ENCODE data around the gene GABBR2. TPM values are rescaled to one million over a fixed set of nuclear protein-coding genes. Genes with fewer than 3 reads are reported as not detected.

Gene GABBR2
- total and polyA plus RNA-seq, 2 of the 8 experiments (the other 6 are each of a cell fraction or from before 2014, with no cell fraction given): 0.50 to 1.2 TPM

- no peak for TF ChIP-seq JUN (IDR thresholded peaks at IDR 0.05; ENCODE audit: low read depth, low read length)
- TF ChIP-seq SIN3A (conservative IDR thresholded peaks at IDR 0.05 in 1 of 2, IDR thresholded peaks at IDR 0.05 in 1 of 2; ENCODE audit: low read depth in 1 of 2, low read length in 2 of 2): no peak
- no peak for TF ChIP-seq SP2 (IDR thresholded peaks at IDR 0.05; ENCODE audit: low read length)
- TF ChIP-seq ZNF274 (IDR thresholded peaks at IDR 0.05; ENCODE audit: borderline replicate concordance, extremely low read depth, low read length): no peak
- no peak for TF ChIP-seq BACH1 (IDR thresholded peaks at IDR 0.05; ENCODE audit: low read length)
- no peak for TF ChIP-seq USF2 (IDR thresholded peaks at IDR 0.05; ENCODE audit: low read length)
Measured at GRCh38 chr9:98372077-98372836, 336.5 kb downstream of the GABBR2 start (continued).

Measured in H1 (cell line).